DND-41 (cell line): ENCODE data around the gene TRANK1.

ENCODE experiments used
- ATAC-seq: fragments of 200-7000 bp; cut with Tn5 transposase; 3 replicates; pipeline ENCODE4 v1.9.1; 2021; ENCODE audit warnings: low read depth; ENCODE audit not compliant: insufficient read depth
- DNase-seq: peaks from one replicate; pipeline ENCODE4 v3.0.0-alpha.2; 2020
- H2AFZ ChIP-seq: 2 replicates; pipeline ENCODE4 v1.6.0; 2012; ENCODE audit warnings: low read depth, low read length
- H3K27ac ChIP-seq: 2 replicates; pipeline ENCODE4 v1.5.1; 2012; ENCODE audit warnings: low read length, inconsistent platforms
- H3K27me3 ChIP-seq: fragments of 200-600 bp; sonication (generic); 2 replicates; pipeline ENCODE4 v1.6.0; 2012; ENCODE audit warnings: low read length, mild to moderate bottlenecking, inconsistent platforms; ENCODE audit not compliant: insufficient read depth, poor library complexity
- H3K36me3 ChIP-seq: 2 replicates; pipeline ENCODE4 v1.5.1; 2012; ENCODE audit warnings: low read length, inconsistent platforms; ENCODE audit not compliant: insufficient read depth
- H3K4me1 ChIP-seq: 2 replicates; pipeline ENCODE4 v1.5.1; 2012; ENCODE audit warnings: mild to moderate bottlenecking, low read length; ENCODE audit not compliant: insufficient read depth
- H3K4me2 ChIP-seq: 2 replicates; pipeline ENCODE4 v1.6.0; 2012; ENCODE audit warnings: mild to moderate bottlenecking, moderate library complexity, low read length, inconsistent platforms; ENCODE audit not compliant: insufficient read depth
- H3K4me3 ChIP-seq, 2 experiments: fragments of 200-600 bp in 1 of 2; shearing (Covaris generic) in 1 of 2; 2 replicates each; pipeline ENCODE4 v1.5.1; 2012 to 2016; ENCODE audit warnings: inconsistent platforms in 2 of 2, low read length in 2 of 2, mild to moderate bottlenecking in 2 of 2, low read depth in 1 of 2, moderate library complexity in 1 of 2
- H3K79me2 ChIP-seq: 2 replicates; pipeline ENCODE4 v1.6.0; 2012; ENCODE audit warnings: low read length, inconsistent platforms; ENCODE audit not compliant: insufficient read depth
- H3K9ac ChIP-seq: 2 replicates; pipeline ENCODE4 v1.6.0; 2012; ENCODE audit warnings: low read depth, mild to moderate bottlenecking, inconsistent platforms, low read length, moderate library complexity
- H3K9me3 ChIP-seq: 2 replicates; pipeline ENCODE4 v1.5.1; 2012; ENCODE audit warnings: low read length, moderate library complexity, mild to moderate bottlenecking, inconsistent platforms; ENCODE audit not compliant: insufficient read depth, severe bottlenecking
- H4K20me1 ChIP-seq: 2 replicates; pipeline ENCODE4 v1.6.0; 2012; ENCODE audit warnings: low read length; ENCODE audit not compliant: insufficient read depth
- CTCF ChIP-seq: IDR thresholded peaks from 2 replicates; pipeline ENCODE4 v1.5.1; 2012; ENCODE audit warnings: borderline replicate concordance, low read length, moderate library complexity, mild to moderate bottlenecking; ENCODE audit not compliant: poor library complexity, severe bottlenecking; ENCODE audit errors: extremely low read depth
- EZH2 ChIP-seq: IDR thresholded peaks from 3 replicates; pipeline ENCODE4 v1.6.1; 2012; ENCODE audit warnings: borderline replicate concordance, low read depth, mild to moderate bottlenecking, moderate library complexity, low read length, inconsistent platforms; ENCODE audit not compliant: severe bottlenecking

Gene TRANK1

GRCh38 chr3:36942638-36943248 lies 2.1 kb downstream of the TRANK1 start:
- no peak overlapping the region for H2AFZ ChIP-seq
- no peaks in the 10 kb centered on the region for H3K36me3 ChIP-seq
- TF ChIP-seq EZH2 (no peak), CTCF (no peak)

GRCh38 chr3:36941658-36942057 lies 3.2 kb downstream of the TRANK1 start:
- H3K79me2 ChIP-seq = no peaks in the 10 kb centered on the region
- H3K36me3 ChIP-seq = no peaks in the 10 kb centered on the region
- no peak overlapping the region for H3K4me3 ChIP-seq
- no peak overlapping the region for H2AFZ ChIP-seq
- no peak overlapping the region for H3K27ac ChIP-seq
- no peaks in the 10 kb centered on the region for H4K20me1 ChIP-seq
- TF ChIP-seq CTCF (no peak), EZH2 (no peak)
- peaks cover 15% of the 10 kb centered on the region for H3K4me1 ChIP-seq
- peaks cover 14% of the 10 kb centered on the region for H3K9me3 ChIP-seq
- H3K4me2 ChIP-seq = no peak overlapping the region
- no peaks in the 10 kb centered on the region for H3K27me3 ChIP-seq
- no peak overlapping the region for H3K9ac ChIP-seq
- no peak for ATAC-seq
- DNase-seq = no peak

More at GRCh38 chr3:36942638-36943248, 2.1 kb downstream of the TRANK1 start:
- no peak for DNase-seq
- Histone ChIP-seq H3K9ac (no peak overlapping the region), H4K20me1 (no peaks in the 10 kb centered on the region), H3K9me3 (peaks cover 20% of the 10 kb centered on the region), H3K4me1 (peaks cover 15% of the 10 kb centered on the region), H3K27ac (no peak overlapping the region), H3K4me2 (no peak overlapping the region), H3K4me3 (no peak overlapping the region), H3K27me3 (no peaks in the 10 kb centered on the region), H3K79me2 (no peaks in the 10 kb centered on the region)
- ATAC-seq = no peak

- ATAC-seq (no peak), DNase-seq (no peak)
- peaks cover 14% of the 10 kb centered on the region for H3K9me3 ChIP-seq
- H3K27ac ChIP-seq = no peak overlapping the region
- no peaks in the 10 kb centered on the region for H3K27me3 ChIP-seq
- no peak overlapping the region for H2AFZ ChIP-seq
- no peaks in the 10 kb centered on the region for H3K79me2 ChIP-seq
- no peak overlapping the region for H3K4me3 ChIP-seq
- H3K9ac ChIP-seq = no peak overlapping the region
- H3K36me3 ChIP-seq = no peaks in the 10 kb centered on the region
- H3K4me2 ChIP-seq = no peak overlapping the region
- no peak for TF ChIP-seq EZH2
- no peak for TF ChIP-seq CTCF
- H4K20me1 ChIP-seq = no peaks in the 10 kb centered on the region
- peaks cover 15% of the 10 kb centered on the region for H3K4me1 ChIP-seq
Measured at GRCh38 chr3:36941162-36941561, 3.7 kb downstream of the TRANK1 start.
